Endothelial cell of umbilical vein (primary cell): ENCODE results near the gene ARHGEF28. TPM values are rescaled to one million over a fixed set of nuclear protein-coding genes. Genes with fewer than 3 reads are reported as not detected.

Experiments
- BruUV-seq: library from RNA; stranded (reverse); fragments of 400-500 nt; replicated peaks from 2 replicates; lab custom pipeline; 2021; lab: Mats Ljungman, UMichigan
- CTCF ChIA-PET: fragments of 300-600, 350-600 bp; sonication (Branson Sonifier 250); formaldehyde crosslinking; loops from one replicate; lab custom pipeline; 2021; ENCODE audit warnings: antibody characterized with exemption, inconsistent platforms; lab: Charles Lee
- POLR2A ChIA-PET: fragments of 300-600, 350-600 bp; sonication (Branson Sonifier 250); formaldehyde crosslinking; loops from one replicate; lab custom pipeline; 2021; ENCODE audit warnings: antibody characterized with exemption, inconsistent platforms; lab: Charles Lee
- DNase-seq: peaks from one replicate; pipeline ENCODE4 v3.0.0-alpha.2; 2011; ENCODE audit warnings: low read depth, low spot score
- FAIRE-seq: peaks from 2 replicates; lab custom pipeline; 2011; peaks lifted over from hg19 to GRCh38; lab: Jason Lieb, UNC
- H2AFZ ChIP-seq: 2 replicates; pipeline ENCODE4 v1.6.0; 2012; ENCODE audit warnings: low read depth, low read length, control low read depth, inconsistent platforms
- H3K27ac ChIP-seq: 2 replicates; pipeline ENCODE4 v1.5.1; 2011; ENCODE audit warnings: low read depth, mild to moderate bottlenecking, control low read depth, low read length, moderate library complexity; ENCODE audit not compliant: insufficient read depth
- H3K27me3 ChIP-seq, 2 experiments: 2 replicates each; pipeline versions ENCODE4 v1.6.0 to v1.6.1; 2011; ENCODE audit warnings: low read length in 2 of 2, mixed read lengths in 1 of 2; ENCODE audit not compliant: control insufficient read depth in 2 of 2, insufficient read depth in 2 of 2
- H3K36me3 ChIP-seq, 2 experiments: 2 replicates in 1 of 2; 3 replicates in 1 of 2; pipeline ENCODE4 v1.5.1; 2011; ENCODE audit warnings: low read length in 2 of 2, mild to moderate bottlenecking in 1 of 2, moderate library complexity in 1 of 2; ENCODE audit not compliant: control insufficient read depth in 2 of 2, insufficient read depth in 2 of 2; ENCODE audit errors: extremely low read depth in 1 of 2
- H3K4me1 ChIP-seq: 3 replicates; pipeline ENCODE4 v1.5.1; 2011; ENCODE audit warnings: mild to moderate bottlenecking, low read length; ENCODE audit not compliant: control insufficient read depth, insufficient read depth; ENCODE audit errors: extremely low read depth
- H3K4me2 ChIP-seq: 2 replicates; pipeline ENCODE4 v1.6.1; 2011; ENCODE audit warnings: low read length, control low read depth, mixed read lengths; ENCODE audit not compliant: insufficient read depth
- H3K4me3 ChIP-seq, 3 experiments: fragments of 200-600 bp in 1 of 3; sonication (generic), shearing (Covaris generic) in 1 of 3; replicated peaks in 1 of 3; 2 replicates each; pipeline ENCODE4 v1.5.1; 2011 to 2016; ENCODE audit warnings: control low read depth in 3 of 3, low read length in 3 of 3, mild to moderate bottlenecking in 2 of 3, inconsistent platforms in 1 of 3, low read depth in 1 of 3, moderate library complexity in 1 of 3; ENCODE audit not compliant: insufficient read depth in 1 of 3
- H3K79me2 ChIP-seq: 2 replicates; pipeline ENCODE4 v1.6.0; 2012; ENCODE audit warnings: low read length, inconsistent platforms; ENCODE audit not compliant: control insufficient read depth, insufficient read depth
- H3K9ac ChIP-seq: replicated peaks from 2 replicates; pipeline ENCODE3; 2011; ENCODE audit warnings: low read length, control low read depth; ENCODE audit not compliant: insufficient read depth; ENCODE audit errors: extremely low read depth
- H3K9me1 ChIP-seq: replicated peaks from 3 replicates; pipeline ENCODE4 v1.6.0; 2011; ENCODE audit warnings: mild to moderate bottlenecking, low read length; ENCODE audit not compliant: control insufficient read depth, insufficient read depth; ENCODE audit errors: extremely low read depth
- H3K9me3 ChIP-seq: replicated peaks from 2 replicates; pipeline ENCODE4 v1.5.1; 2012; ENCODE audit warnings: low read length, inconsistent platforms; ENCODE audit not compliant: control insufficient read depth, insufficient read depth
- H4K20me1 ChIP-seq: replicated peaks from 2 replicates; pipeline ENCODE3; 2011; ENCODE audit warnings: mild to moderate bottlenecking, low read length; ENCODE audit not compliant: control insufficient read depth, insufficient read depth; ENCODE audit errors: extremely low read depth
- EZH2 ChIP-seq: IDR thresholded peaks from 2 replicates; pipeline ENCODE4 v1.6.1; 2012; ENCODE audit warnings: borderline replicate concordance, low read depth, mild to moderate bottlenecking, moderate library complexity, low read length, inconsistent platforms; ENCODE audit not compliant: severe bottlenecking
- FOS ChIP-seq: IDR thresholded peaks from 2 replicates; pipeline ENCODE4 v1.6.1; 2011; ENCODE audit warnings: mild to moderate bottlenecking, low read length, moderate library complexity, borderline replicate concordance; ENCODE audit not compliant: insufficient read depth
- GATA2 ChIP-seq: IDR thresholded peaks from 2 replicates; pipeline ENCODE4 v1.7.0; 2011; ENCODE audit warnings: low read depth, mild to moderate bottlenecking, moderate library complexity, mixed read lengths, low read length; ENCODE audit not compliant: insufficient read length, insufficient read depth
- JUN ChIP-seq: IDR thresholded peaks from 2 replicates; pipeline ENCODE4 v1.6.1; 2011; ENCODE audit warnings: borderline replicate concordance, low read depth; ENCODE audit not compliant: insufficient read length, insufficient read depth
- MYC ChIP-seq: IDR thresholded peaks from one replicate; pipeline ENCODE4 v1.6.1; 2011; ENCODE audit warnings: mild to moderate bottlenecking, low read depth, low read length
- POLR2AphosphoS5 ChIP-seq: IDR thresholded peaks from 2 replicates; pipeline ENCODE4 v1.6.1; 2012; ENCODE audit warnings: low read depth, mild to moderate bottlenecking, control low read depth, low read length, moderate library complexity; ENCODE audit not compliant: insufficient read depth
- dilution Hi-C: fragments of 300-500 bp; cut with MboI; formaldehyde crosslinking; loops from one replicate; pipeline ENCODE4 v1.15.0; 2019; ENCODE audit warnings: low sequenced_read_pairs; ENCODE audit not compliant: extremely low pct_ligation_motif_present
- intact Hi-C: fragments of 100-400 bp; cut with micrococcal nuclease; formaldehyde crosslinking; loops from one replicate; pipeline ENCODE4 v1.10.0; 2022
- polyA plus RNA-seq, 4 experiments: library from polyadenylated mRNA; depleted of rRNA in 3 of 4; stranded (reverse) in 3 of 4; unstranded in 1 of 4; fragments of >200 nt; gene quantifications; 2 replicates each; pipeline versions ENCODE4 v1.2.1 to v1.2.3, GENCODE V29; 2011 to 2012; ENCODE audit warnings: missing spikeins in 1 of 4
- total RNA-seq: library from RNA; stranded (reverse); gene quantifications from 2 replicates; pipeline ENCODE4 v1.2.3, GENCODE V29; 2021

ARHGEF28 gene
- total and polyA plus RNA-seq, 2 donors (not counting 3 experiments of a cell fraction or from before 2014, with no cell fraction given), result 29.5 to 108 TPM

- FAIRE-seq (peak; percentile 89), DNase-seq (peak; percentile 76)
- Histone ChIP-seq H3K27ac (peak overlapping the region; percentile 53), H3K27me3 (no peaks in the 10 kb centered on the region), H2AFZ (peak overlapping the region; percentile 68), H4K20me1 (no peaks in the 10 kb centered on the region), H3K4me3 (peak overlapping the region in 1 of 3 experiments; percentile 41), H3K4me2 (peak overlapping the region; percentile 70), H3K79me2 (no peaks in the 10 kb centered on the region), H3K4me1 (peaks cover 14% of the 10 kb centered on the region), H3K9me1 (no peaks in the 10 kb centered on the region), H3K36me3 (no peaks in the 10 kb centered on the region), H3K9ac (no peak overlapping the region), H3K9me3 (no peaks in the 10 kb centered on the region)
- TF ChIP-seq EZH2 (no peak), GATA2 (no peak), FOS (peak; percentile 35), POLR2AphosphoS5 (no peak), MYC (no peak), JUN (no peak)
- POLR2A ChIA-PET, result interaction anchor here (1.2 kb wide), 1 partner anchor 10 kb away, joined by 4 read pairs; no protein-coding TSS in a partner anchor
- BruUV-seq, result TSS peak; percentile 67
- CTCF ChIA-PET, result interaction anchor here (1.1 to 2.1 kb wide), 6 partner anchors 14 to 175 kb away, joined by 3 to 7 read pairs (median 4); no protein-coding TSS in a partner anchor
- intact Hi-C loops, result no loop called here
- dilution Hi-C loops, result no loop called here
Observed at GRCh38 chr5:73617510-73618279, 8.3 kb upstream of the ARHGEF28 start.
